T1000 (cell line): ENCODE results near the gene SLC6A3.
"Not testable (repeated sequence)": the region's sequence is repeated elsewhere in the genome, so short reads cannot be mapped to it uniquely, and the experiment has no call there.

Source experiments
- DNase-seq: peaks from one replicate; lab custom pipeline; 2025; ENCODE audit warnings: mixed read lengths; lab: John Stamatoyannopoulos, UW

SLC6A3 gene

GRCh38 chr5:1477341-1477740 is 32.1 kb upstream of the SLC6A3 start:
- DNase-seq: no peak

DNA sequence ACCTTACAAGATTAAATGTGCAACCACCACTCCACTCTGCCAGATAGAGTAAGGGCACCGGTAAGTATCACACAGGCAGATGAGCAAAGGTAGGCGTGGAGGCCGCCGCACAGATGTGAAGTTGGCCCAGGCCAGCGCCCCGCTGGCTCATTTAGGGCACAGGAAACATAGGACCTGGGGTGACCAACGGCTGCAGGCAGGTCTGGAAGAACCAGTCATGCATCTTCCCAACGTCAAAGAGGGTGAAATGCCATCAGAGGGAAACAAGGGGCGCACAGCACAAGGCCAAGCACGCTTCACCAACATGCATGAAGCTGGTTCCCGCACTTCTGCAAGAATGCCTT is 31.7 kb upstream of the SLC6A3 start:
- no peak for DNase-seq

GRCh38 chr5:1476181-1476966 is 31.1 kb upstream of the SLC6A3 start:
- no peak for DNase-seq

DNA sequence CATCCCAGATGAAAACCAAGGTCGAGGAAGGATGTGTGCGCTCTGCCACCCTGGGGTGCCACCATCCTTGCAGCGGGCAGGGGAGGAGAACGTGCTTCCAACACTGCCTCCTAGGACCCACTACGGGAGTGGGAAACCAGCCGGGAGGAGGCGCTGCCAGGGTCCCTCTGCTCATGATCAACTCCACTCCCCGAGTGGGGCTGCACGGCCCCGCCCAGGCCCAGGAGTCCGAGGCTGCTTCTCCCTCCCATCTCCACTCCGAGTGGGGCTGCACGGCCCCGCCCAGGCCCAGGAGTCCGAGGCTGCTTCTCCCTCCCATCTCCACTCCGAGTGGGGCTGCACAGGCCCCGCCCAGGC is 30.3 kb upstream of the SLC6A3 start:
- DNase-seq: not testable (repeated sequence)

GRCh38 chr5:1474866-1475543 is 29.8 kb upstream of the SLC6A3 start:
- no peak for DNase-seq

DNA sequence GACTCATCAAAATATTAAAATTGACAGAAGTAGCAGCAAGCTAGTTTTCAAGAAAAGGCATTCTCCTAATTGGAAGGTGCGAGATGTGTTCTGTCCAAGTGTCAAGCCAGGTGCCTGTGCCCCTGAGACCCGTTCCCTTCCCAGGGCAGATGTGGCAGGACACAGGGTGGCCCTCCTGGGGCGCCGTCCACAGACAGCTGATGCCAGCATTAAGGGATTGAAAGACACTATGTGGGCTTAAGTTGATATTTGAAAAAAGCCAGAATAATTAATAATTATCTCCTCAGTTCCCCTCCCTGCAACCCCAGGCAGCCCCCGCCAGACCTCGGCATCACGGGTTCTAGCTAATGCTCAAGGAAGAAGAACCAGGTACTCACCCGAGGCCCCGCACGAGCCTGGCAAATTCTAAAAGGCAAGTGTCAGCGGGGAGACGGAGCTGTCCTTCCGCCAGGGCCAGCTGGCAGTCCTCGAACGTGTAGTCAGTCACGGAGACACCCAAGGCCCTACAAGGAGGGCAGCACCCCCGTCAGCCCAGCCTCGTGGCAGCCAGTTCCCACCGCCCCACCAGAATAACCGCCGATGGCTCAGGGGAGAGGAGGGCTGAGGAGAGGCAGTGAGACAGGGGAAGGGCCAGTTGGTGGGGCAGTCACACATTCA is 29.1 kb upstream of the SLC6A3 start:
- no peak for DNase-seq

- DNase-seq: no peak
Measured at GRCh38 chr5:1473746-1474145, 28.5 kb upstream of the SLC6A3 start.

DNA sequence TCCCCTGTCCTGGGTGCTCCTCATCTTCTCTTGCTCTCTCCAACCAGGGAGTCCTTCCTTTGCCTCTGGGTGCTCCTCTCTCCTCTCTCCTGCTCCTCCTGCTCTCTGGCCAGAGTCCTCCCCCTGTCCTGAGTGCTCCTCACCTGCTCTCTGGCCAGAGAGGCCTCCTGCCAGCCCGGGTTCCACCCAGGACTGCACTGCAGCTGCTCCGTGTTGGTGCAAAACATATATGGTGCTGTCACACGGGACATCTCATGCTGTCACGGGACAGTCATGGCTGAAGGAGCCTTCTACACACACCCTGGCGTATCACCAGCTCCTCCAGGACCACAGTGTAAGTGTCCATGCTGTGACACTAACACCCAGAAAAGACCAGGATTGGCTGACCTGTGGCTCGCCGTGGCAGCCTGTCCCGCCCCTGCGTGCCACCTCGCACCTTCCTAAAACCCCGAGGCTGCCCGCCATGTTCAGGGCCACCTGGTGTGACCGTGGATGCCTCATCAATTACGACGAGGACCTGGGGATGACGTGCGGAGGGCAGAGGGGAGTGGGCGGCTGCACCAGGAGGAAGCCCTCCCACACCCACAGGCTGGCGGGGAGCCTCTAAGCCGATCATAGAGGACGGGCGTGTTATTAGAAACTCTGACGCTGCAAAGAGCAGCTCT is 27.9 kb upstream of the SLC6A3 start:
- no peak for DNase-seq

DNA sequence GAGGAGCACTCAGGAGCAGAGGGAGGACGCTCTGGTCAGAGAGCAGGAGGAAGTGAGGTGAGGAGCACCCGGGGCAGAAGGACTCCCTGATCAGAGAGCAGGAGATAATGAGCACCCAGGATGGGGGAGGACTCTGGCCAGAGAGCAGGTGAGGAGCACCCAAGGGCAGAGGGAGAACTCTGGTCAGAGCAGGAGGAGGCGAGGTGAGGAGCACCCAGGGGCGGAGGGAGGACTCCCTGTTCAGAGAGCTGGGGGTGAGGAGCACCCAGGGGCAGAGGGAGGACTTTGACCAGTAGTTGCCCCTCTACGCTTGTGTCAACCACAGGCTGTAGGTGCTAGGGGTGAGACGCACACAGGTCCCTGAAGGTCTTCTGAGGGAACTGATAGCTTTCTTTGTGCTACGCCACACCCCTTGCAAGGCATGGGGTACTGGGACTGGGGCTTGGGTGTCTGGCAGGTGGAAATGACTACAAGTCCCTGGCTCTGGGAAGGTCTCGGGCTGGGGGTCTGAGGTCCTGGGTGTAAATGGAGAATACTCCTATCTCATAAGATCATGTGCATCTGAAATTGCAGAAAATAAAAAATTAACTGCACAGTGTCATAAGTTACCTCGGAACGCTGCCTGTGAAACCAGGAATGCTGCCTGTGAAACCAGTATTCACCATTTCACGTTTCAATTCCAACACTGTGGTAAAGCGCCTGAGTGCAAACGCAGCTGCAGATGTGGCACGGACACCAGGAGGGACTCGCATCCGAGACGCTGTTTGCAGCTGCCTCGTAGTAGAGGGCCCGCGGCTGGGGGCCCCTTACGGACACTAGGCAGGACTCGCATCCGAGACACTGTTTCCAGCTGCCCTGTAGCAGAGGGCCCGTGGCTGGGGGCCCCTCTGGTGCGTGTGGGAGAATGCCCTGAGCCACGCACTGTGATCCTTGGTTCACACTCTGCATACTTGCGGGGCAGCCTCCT is 27.0 kb upstream of the SLC6A3 start:
- no peak for DNase-seq

GRCh38 chr5:1471240-1471853 is 26.1 kb upstream of the SLC6A3 start:
- no peak for DNase-seq

DNA sequence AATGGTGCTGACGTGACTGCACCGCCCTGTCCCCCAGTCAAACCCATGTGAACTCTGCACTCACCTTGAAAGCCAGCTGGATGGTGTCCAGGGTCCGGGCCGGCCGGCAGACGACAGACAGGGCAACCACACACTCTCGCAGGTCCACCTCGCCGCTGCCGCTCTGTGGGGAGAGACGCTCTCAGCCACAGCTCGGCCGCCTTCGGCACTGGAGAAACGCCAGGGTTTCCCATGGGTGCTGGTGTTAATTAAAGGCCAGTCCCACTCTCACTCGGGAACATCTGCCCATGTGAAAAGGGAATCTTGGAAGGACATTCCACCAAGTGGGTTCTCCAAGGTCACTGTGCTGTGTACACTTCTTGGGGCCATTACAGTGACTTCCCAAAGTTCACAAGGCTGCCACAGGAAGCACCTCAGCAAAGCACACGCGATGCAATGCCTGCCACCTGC is 25.5 kb upstream of the SLC6A3 start:
- no peak for DNase-seq

DNA sequence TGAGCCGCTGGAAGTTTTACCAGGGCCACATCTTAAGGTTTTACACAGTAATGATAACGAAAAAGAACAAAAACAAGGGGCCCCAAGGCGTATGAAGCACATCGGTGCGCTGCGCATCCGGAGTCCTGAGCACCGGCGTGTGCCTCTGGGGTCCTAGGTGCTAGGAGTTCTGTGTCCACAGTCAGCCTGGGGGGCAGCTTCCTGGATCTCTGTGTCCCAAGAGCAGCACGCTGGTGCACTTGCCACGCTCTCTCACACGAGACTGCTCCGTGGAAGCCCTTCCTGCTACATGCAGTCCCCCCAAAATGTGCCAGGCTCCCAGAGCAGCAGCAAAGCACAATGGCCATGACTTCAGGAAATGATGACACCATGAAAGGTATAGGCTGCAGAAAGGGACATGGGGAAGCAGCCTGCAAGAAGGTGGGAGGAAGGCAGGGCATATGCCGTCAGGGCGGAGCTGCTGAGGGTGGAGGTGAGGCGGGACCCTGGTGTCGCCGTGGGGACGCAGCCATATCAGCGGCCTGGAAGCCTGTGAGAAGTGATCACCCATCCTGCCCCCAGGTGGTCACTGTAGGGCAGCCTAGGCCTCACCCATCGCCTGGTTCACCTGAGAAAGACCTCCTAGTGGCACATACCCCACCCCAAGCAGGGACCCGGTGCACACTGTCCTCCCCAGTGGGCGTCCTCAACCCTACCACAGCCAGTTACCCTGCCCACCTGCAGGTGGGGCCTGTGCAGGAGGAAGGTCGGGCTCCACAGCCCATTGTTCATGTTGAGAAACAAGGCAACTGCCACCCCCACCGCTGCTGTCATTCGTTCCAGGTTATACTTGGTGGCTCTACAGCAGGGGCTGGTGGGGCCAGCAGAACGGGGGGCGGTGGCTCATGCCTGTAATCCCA is 23.6 kb upstream of the SLC6A3 start:
- DNase-seq: no peak

DNA sequence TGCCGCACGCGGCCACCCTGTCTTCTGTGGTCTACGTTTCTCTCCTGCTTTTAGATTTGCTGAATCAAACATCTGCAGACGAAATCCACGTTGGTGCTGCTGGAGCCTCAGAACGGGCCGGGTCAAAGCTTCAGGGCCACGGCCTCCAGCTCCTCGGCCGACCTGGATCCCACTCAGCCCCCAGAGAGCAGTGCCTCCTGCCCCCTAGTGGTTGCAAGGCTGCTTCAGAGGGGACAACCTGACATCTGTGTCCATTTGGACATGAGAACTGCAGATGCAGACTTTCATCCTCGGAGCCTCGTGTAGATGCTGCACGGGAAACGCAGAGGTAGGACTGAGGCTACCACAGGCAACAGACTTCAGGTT is 23.0 kb upstream of the SLC6A3 start:
- DNase-seq: no peak

DNA sequence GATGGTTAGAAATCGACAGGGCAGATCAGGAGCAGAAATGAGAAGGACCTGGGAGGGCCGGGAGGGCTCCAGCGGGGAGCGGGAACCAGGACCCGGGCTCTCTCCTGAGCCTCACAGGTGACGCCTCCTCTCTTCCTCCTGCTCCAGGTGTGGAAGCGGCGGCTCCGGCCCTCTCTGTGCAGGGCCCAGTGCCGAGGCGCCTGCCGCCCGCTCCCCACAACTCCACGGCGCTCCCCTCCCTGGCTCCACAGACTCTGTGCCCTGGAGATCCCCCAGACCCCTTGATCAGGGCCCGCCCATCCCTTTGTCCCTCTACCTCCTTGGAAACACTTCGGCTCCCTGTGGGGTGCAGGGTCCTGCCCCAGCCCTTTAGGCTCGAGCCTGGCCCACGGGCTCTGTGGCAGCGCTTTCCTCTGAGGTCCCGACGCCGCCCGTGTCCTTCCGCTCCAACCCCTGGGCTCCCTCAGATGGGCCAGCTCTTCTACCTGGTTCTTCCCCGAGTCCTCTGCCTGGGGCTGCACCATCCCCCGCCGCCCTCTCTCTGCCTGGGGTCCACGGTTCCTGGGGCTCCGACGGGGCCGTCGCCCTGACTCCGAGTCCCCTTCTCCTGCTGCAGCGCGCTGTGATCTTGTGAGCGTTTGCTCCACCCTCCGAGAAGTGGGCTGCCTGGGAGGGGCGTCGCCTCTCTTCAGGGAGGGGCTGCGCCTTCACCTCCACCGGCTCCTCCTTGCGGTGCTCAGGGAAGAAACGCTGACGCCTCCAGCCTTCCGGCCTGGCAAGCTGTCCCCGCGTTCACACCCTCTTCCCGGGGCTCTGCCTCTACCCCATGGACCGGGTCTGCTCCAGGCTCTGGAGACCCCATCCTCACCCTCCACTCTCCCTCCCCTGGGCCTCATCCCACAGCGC is 22.4 kb upstream of the SLC6A3 start:
- DNase-seq: no peak

- no peak for DNase-seq
Measured at GRCh38 chr5:1466631-1467265, 21.5 kb upstream of the SLC6A3 start.

DNA sequence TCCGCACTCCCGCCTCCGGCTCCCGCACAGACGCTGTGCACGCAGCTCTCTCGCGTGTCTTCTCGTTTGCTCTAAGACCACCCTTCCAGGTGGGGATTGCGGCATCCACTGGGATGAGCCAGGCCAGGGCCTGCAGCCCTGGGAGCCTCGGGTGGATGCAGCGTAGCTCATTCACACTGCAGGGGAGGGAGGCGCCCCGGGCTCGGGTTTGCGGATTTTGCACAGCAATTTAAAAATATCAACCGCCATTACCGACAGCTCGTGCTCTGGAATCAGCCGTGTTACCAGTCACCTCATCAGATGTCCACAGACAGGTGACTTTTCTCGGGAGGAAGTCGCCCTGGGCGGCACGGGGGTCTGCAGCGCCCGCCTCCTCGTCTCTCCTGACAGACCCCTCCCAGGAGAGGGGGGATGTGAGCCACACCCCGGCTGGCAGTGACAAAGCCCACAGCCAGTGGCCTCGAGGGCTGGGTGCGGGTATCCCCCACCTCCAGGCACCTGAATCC is 20.8 kb upstream of the SLC6A3 start:
- no peak for DNase-seq

GRCh38 chr5:1465117-1465516 is 19.9 kb upstream of the SLC6A3 start:
- no peak for DNase-seq

GRCh38 chr5:1464511-1464910 is 19.3 kb upstream of the SLC6A3 start:
- no peak for DNase-seq
